CD4-positive, alpha-beta memory T cell (primary cell): ENCODE measurements around the gene KIAA1614. TPM values are rescaled to one million over a fixed set of nuclear protein-coding genes. Genes with fewer than 3 reads are reported as not detected.
A peak's percentile ranks its signal among the peaks of the same experiment; 100 is the strongest.

Experiments used
- CTCF ChIA-PET: fragments of 350-600 bp; sonication (Branson Sonifier 250); formaldehyde crosslinking; loops from one replicate; lab custom pipeline; 2021; ENCODE audit warnings: inconsistent platforms; ENCODE audit not compliant: partially characterized antibody; lab: Charles Lee
- POLR2A ChIA-PET: fragments of 350-600 bp; sonication (Branson Sonifier 250); formaldehyde crosslinking; loops from one replicate; lab custom pipeline; 2021; ENCODE audit not compliant: partially characterized antibody; lab: Charles Lee
- DNase-seq, 5 donors: peaks; one replicate each; pipeline versions ENCODE4 v3.0.0 to v3.0.0-alpha.2; 2020 to 2022; ENCODE audit warnings: mixed read lengths in 1 of 5
- H3K27ac ChIP-seq: one replicate; pipeline ENCODE4 v1.7.0; 2013; ENCODE audit warnings: low read depth, low read length
- H3K27me3 ChIP-seq: 2 replicates; pipeline ENCODE4 v1.7.0; 2013; ENCODE audit warnings: mild to moderate bottlenecking, low read length, moderate library complexity; ENCODE audit not compliant: insufficient read depth
- H3K36me3 ChIP-seq: 2 replicates; pipeline ENCODE4 v1.7.0; 2013; ENCODE audit warnings: mild to moderate bottlenecking, low read length, moderate library complexity; ENCODE audit not compliant: insufficient read depth
- H3K4me1 ChIP-seq: 2 replicates; pipeline ENCODE4 v1.7.0; 2013; ENCODE audit warnings: mild to moderate bottlenecking, low read length, moderate library complexity; ENCODE audit not compliant: insufficient read depth
- H3K4me3 ChIP-seq, 2 donors: one replicate each; pipeline ENCODE4 v1.7.0; 2013; ENCODE audit warnings: low read length in 2 of 2, mild to moderate bottlenecking in 1 of 2
- H3K9me3 ChIP-seq, 2 donors: one replicate each; pipeline ENCODE4 v1.7.0; 2013; ENCODE audit warnings: low read length in 2 of 2, control low read depth in 1 of 2; ENCODE audit not compliant: control insufficient read depth in 1 of 2
- H3K27ac Mint-ChIP-seq, 7 donors: one replicate each; pipeline ENCODE4 v1.8.0; 2020 to 2021; ENCODE audit warnings: mixed read lengths in 7 of 7, mild to moderate bottlenecking in 6 of 7, inconsistent platforms in 3 of 7, moderate library complexity in 3 of 7
- H3K27me3 Mint-ChIP-seq, 2 donors: one replicate each; pipeline ENCODE4 v1.8.0; 2020 to 2021; ENCODE audit warnings: mixed read lengths in 2 of 2
- H3K36me3 Mint-ChIP-seq, 2 donors: one replicate each; pipeline ENCODE4 v1.8.0; 2020 to 2021; ENCODE audit warnings: mixed read lengths in 2 of 2, inconsistent platforms in 1 of 2, mild to moderate bottlenecking in 1 of 2
- H3K4me1 Mint-ChIP-seq, 4 donors: one replicate each; pipeline ENCODE4 v1.8.0; 2020 to 2021; ENCODE audit warnings: mixed read lengths in 4 of 4, mild to moderate bottlenecking in 1 of 4
- H3K4me3 Mint-ChIP-seq, 8 donors: one replicate each; pipeline ENCODE4 v1.8.0; 2020 to 2021; ENCODE audit warnings: mixed read lengths in 8 of 8, mild to moderate bottlenecking in 7 of 8, moderate library complexity in 6 of 8, inconsistent platforms in 3 of 8
- H3K9me3 Mint-ChIP-seq, 8 donors: one replicate each; pipeline ENCODE4 v1.8.0; 2020 to 2021; ENCODE audit warnings: mixed read lengths in 8 of 8, mild to moderate bottlenecking in 5 of 8, inconsistent platforms in 3 of 8, moderate library complexity in 1 of 8
- intact Hi-C: fragments of 100-400 bp; cut with micrococcal nuclease; formaldehyde crosslinking; loops from one replicate; pipeline ENCODE4 v1.15.1; 2023
- polyA plus RNA-seq, 2 donors: library from polyadenylated mRNA; unstranded; fragments of 300-500 nt; fragmentation: Illumina TruSeq; gene quantifications; one replicate each; pipeline ENCODE4 v1.2.3, GENCODE V29; 2021
- total RNA-seq, 2 experiments: library from RNA; stranded (reverse); gene quantifications; one replicate each; pipeline ENCODE4 v1.2.3, GENCODE V29; 2021

KIAA1614 gene
- under 1 TPM; 0.12 to 0.61 TPM for total RNA-seq
- polyA plus RNA-seq: not detected

DNA sequence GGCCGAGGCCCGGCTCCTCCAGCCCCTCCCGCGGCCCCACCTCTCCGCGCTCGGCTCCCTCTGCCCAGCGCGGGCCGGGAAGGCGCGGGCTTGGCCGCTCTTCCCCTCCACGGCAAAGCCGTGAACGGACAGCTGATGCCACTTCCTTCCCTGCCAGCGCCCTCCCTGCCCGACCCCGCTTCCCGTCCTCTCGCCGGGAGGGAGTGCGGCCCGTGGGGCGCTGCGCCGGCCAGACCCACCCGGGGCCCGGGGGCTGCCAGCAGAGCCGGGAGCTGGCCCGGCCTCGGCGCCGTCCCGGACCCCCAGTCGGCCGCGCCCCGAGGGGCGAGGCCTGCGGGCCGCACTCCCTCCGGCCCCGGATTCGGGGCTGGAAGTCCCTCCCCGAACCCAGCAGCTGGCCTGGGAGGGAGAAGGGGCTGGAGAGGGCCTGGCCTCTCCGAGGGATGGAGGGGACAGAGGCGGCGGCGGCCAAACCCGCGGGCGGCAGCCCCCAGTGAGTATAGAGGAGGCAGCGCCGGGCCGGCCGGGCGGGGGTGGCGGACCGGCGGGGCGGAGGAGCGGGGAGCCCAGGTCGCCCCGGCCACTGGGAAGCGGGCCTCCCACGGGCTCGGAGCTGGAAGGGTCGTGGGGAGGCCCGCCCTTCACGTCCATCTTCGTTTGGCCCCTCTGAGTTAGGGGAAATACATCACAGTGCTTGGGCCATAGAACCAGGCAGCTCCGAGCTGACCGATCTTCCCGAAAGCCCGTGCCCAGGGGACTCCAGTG, at the start of gene KIAA1614:
TSS of gene KIAA1614 (plus strand) at position 97 of the 765 bp plus-strand sequence. CDS start at position 444, 347 bp downstream.
- H3K9me3 ChIP-seq: no peaks in the 10 kb centered on the region
- ChIA-PET POLR2A (no interaction called here), CTCF (no interaction called here)
- peak within 1 kb of the TSS in 6 of 8 donors; percentile 24 to 65 (median 52) for H3K4me3 Mint-ChIP-seq
- no peak within 1 kb of the TSS for H3K27ac Mint-ChIP-seq
- no peaks in the 10 kb centered on the region for H3K36me3 ChIP-seq
- no peaks in the 10 kb centered on the region for H3K36me3 Mint-ChIP-seq
- H3K27me3 ChIP-seq: no peaks in the 10 kb centered on the region
- peaks cover 0 to 1% (median 0%) of the 10 kb centered on the region in 8 donors for H3K9me3 Mint-ChIP-seq
- no peak for DNase-seq
- peaks cover 25 to 33% of the 10 kb centered on the region in 2 donors for H3K27me3 Mint-ChIP-seq
- intact Hi-C loops: no loop called here
- peaks cover 0 to 16% (median 7%) of the 10 kb centered on the region in 4 donors for H3K4me1 Mint-ChIP-seq
- H3K27ac ChIP-seq: no peak within 1 kb of the TSS
- no peak within 1 kb of the TSS for H3K4me3 ChIP-seq
- no peaks in the 10 kb centered on the region for H3K4me1 ChIP-seq

GRCh38 chr1:180863158-180863775, 49.4 kb upstream of the KIAA1614 start:
- ChIA-PET POLR2A (no interaction called here), CTCF (interaction anchor here (0.8 to 7.1 kb wide), 24 partner anchors 8 to 1217 kb away, joined by 3 to 181 read pairs (median 4); partner anchors contain the start of genes ACBD6 and XPR1)
- no peaks in the 10 kb centered on the region for H3K9me3 Mint-ChIP-seq
- no peaks in the 10 kb centered on the region for H3K27me3 Mint-ChIP-seq
- no peak overlapping the region for H3K4me3 ChIP-seq
- no peaks in the 10 kb centered on the region for H3K36me3 ChIP-seq
- H3K27me3 ChIP-seq: no peaks in the 10 kb centered on the region
- H3K4me1 ChIP-seq: no peaks in the 10 kb centered on the region
- H3K9me3 ChIP-seq: no peaks in the 10 kb centered on the region
- no peak overlapping the region for H3K27ac Mint-ChIP-seq
- peak in 4 of 5 donors; percentile 31 to 44 (median 38) for DNase-seq
- peaks cover 5 to 6% of the 10 kb centered on the region in 2 donors for H3K36me3 Mint-ChIP-seq
- H3K27ac ChIP-seq: no peak overlapping the region
- intact Hi-C loops: loop anchor here (5.0 kb wide), 1 partner anchor 231 kb away; the partner anchor contains the start of gene XPR1
- H3K4me1 Mint-ChIP-seq: peaks cover 0 to 4% (median 0%) of the 10 kb centered on the region in 4 donors
- H3K4me3 Mint-ChIP-seq: no peak overlapping the region

DNA sequence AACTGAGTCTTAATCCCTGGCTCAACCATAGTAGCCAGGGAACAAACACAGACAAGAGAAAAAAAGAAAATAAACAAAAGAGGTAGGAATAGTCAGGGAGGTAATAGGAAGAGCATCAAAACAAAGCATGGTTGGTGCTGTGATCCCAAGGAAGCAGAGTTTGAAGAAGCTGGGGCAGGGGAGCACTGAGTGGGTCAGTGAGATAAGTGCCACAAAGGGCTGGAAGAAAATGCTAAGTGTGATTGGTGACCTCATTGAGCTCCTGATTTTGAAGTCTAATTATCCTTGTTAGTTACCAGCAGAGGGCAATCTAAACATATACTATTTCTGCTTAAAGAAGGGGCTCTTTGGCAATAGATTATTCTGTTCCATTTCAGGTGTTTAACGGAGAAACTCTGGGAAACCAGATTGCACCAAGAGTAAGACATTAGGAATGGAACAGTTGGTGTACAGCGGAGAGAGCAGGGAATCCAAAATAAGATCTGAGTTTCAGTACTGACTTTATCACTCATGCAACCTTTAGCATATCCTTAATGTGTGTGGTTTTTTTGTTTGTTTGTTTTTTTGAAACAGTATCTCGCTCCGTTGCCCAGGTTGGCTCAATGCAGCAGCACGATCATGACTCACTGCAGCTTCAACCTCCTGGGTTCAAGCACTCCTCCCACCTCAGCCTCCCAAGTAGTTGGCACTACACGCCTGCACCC, 30.7 kb upstream of the KIAA1614 start:
- H3K9me3 Mint-ChIP-seq: no peaks in the 10 kb centered on the region
- H3K27me3 ChIP-seq: no peaks in the 10 kb centered on the region
- no peaks in the 10 kb centered on the region for H3K4me1 Mint-ChIP-seq
- no peak overlapping the region for H3K27ac Mint-ChIP-seq
- DNase-seq: peak in 1 of 5 donors; percentile 4
- H3K4me3 Mint-ChIP-seq: no peak overlapping the region
- ChIA-PET CTCF (interaction anchor here (0.8 to 2.1 kb wide), 3 partner anchors 261 to 287 kb away, joined by 3 to 6 read pairs (median 5); no protein-coding TSS in a partner anchor), POLR2A (no interaction called here)
- H3K36me3 ChIP-seq: peaks cover 4% of the 10 kb centered on the region
- intact Hi-C loops: loop anchor here (1.0 to 5.0 kb wide), 4 partner anchors 155 to 284 kb away; partner anchors contain the start of gene IER5
- no peaks in the 10 kb centered on the region for H3K27me3 Mint-ChIP-seq
- H3K4me3 ChIP-seq: no peak overlapping the region
- H3K36me3 Mint-ChIP-seq: peaks cover 12 to 33% of the 10 kb centered on the region in 2 donors
- H3K4me1 ChIP-seq: no peaks in the 10 kb centered on the region
- H3K9me3 ChIP-seq: no peaks in the 10 kb centered on the region
- no peak overlapping the region for H3K27ac ChIP-seq

GRCh38 chr1:180884588-180885300, 28.0 kb upstream of the KIAA1614 start:
- Mint-ChIP-seq H3K27me3 (no peaks in the 10 kb centered on the region), H3K4me1 (no peaks in the 10 kb centered on the region), H3K36me3 (peaks cover 12 to 36% of the 10 kb centered on the region in 2 donors), H3K4me3 (no peak overlapping the region), H3K9me3 (no peaks in the 10 kb centered on the region), H3K27ac (no peak overlapping the region)
- ChIA-PET POLR2A (no interaction called here), CTCF (interaction anchor here (1.5 to 2.6 kb wide), 3 partner anchors 23 to 257 kb away, joined by 5 to 6 read pairs (median 5); no protein-coding TSS in a partner anchor)
- peaks cover 4% of the 10 kb centered on the region for H3K36me3 ChIP-seq
- no peak for DNase-seq
- H3K4me3 ChIP-seq: no peak overlapping the region
- H3K27me3 ChIP-seq: no peaks in the 10 kb centered on the region
- no peak overlapping the region for H3K27ac ChIP-seq
- no peaks in the 10 kb centered on the region for H3K4me1 ChIP-seq
- intact Hi-C loops: loop anchor here (5.0 kb wide), 1 partner anchor 153 kb away; no protein-coding TSS in a partner anchor
- no peaks in the 10 kb centered on the region for H3K9me3 ChIP-seq

DNA sequence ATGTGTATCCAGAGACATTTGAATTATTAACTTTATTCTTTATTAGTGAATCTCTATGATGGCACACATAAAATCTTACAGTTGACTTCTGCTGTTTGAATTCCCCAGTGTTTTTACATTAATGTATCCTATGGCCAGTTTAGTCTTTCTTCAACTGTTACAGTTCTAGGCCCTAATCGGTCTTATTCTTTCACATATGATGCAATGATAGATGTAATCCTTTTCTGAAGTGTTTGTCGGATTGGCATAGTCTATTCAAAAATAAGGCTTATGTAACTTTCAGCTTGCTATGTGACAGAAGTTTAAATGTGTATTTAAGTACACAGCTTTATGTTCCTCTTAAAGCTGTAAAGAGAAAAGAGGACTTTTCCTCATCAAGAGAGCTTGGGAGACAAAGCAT, 26.4 kb upstream of the KIAA1614 start:
- intact Hi-C loops: no loop called here

DNA sequence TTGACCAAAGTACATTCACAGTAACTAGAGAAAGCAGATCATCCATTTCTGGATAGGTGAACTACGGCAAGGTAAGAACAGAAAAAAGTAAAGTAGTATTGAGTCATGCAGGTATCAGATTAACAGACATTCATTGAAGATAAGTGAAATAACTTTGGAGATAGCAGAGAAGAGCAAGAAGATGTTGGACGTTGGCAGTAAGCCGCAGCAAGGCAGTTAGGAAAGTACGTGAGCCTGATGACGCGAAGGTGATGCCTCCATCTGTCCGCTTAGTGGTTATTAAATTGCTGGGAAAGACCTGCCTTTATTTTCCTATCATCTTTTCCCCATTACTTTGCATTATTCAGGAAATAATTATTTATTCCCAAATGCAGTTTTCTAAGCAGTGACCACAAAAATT, 24.9 kb upstream of the KIAA1614 start:
- ChIA-PET CTCF (interaction anchor here (1.0 to 1.6 kb wide), 2 partner anchors 10 to 26 kb away, joined by 3 read pairs; no protein-coding TSS in a partner anchor), POLR2A (no interaction called here)
- DNase-seq: no peak
- H3K27me3 Mint-ChIP-seq: no peaks in the 10 kb centered on the region
- no peaks in the 10 kb centered on the region for H3K27me3 ChIP-seq
- H3K9me3 Mint-ChIP-seq: no peaks in the 10 kb centered on the region
- intact Hi-C loops: no loop called here
- no peak overlapping the region for H3K4me3 Mint-ChIP-seq
- H3K36me3 Mint-ChIP-seq: peaks cover 12 to 17% of the 10 kb centered on the region in 2 donors
- peaks cover 4% of the 10 kb centered on the region for H3K36me3 ChIP-seq
- peak overlapping the region in 1 of 7 donors; percentile 5 for H3K27ac Mint-ChIP-seq
- no peak overlapping the region for H3K4me3 ChIP-seq
- H3K9me3 ChIP-seq: no peaks in the 10 kb centered on the region
- H3K4me1 ChIP-seq: no peaks in the 10 kb centered on the region
- H3K27ac ChIP-seq: no peak overlapping the region
- no peaks in the 10 kb centered on the region for H3K4me1 Mint-ChIP-seq

More for the DNA sequence above, 26.4 kb upstream of the KIAA1614 start:
- H3K36me3 Mint-ChIP-seq: peaks cover 12 to 28% of the 10 kb centered on the region in 2 donors
- POLR2A ChIA-PET: no interaction called here
- DNase-seq: no peak
- H3K27me3 Mint-ChIP-seq: no peaks in the 10 kb centered on the region
- CTCF ChIA-PET: no interaction called here
- H3K4me3 Mint-ChIP-seq: no peak overlapping the region
- no peak overlapping the region for H3K27ac Mint-ChIP-seq
- Histone ChIP-seq H3K27me3 (no peaks in the 10 kb centered on the region), H3K4me1 (no peaks in the 10 kb centered on the region), H3K9me3 (no peaks in the 10 kb centered on the region), H3K4me3 (no peak overlapping the region), H3K36me3 (peaks cover 4% of the 10 kb centered on the region), H3K27ac (no peak overlapping the region)
- H3K9me3 Mint-ChIP-seq: no peaks in the 10 kb centered on the region
- H3K4me1 Mint-ChIP-seq: no peaks in the 10 kb centered on the region
